Epithelial cell of proximal tubule (primary cell): Measurements from ENCODE around the gene C1orf50. TPM values are rescaled to one million over a fixed set of nuclear protein-coding genes. Genes with fewer than 3 reads are reported as not detected.

Experiments
- DNase-seq: peaks from one replicate; pipeline ENCODE4 v3.0.0-alpha.2; 2011; ENCODE audit warnings: low read depth
- H3K4me3 ChIP-seq: 2 replicates; pipeline ENCODE4 v1.5.1; 2011; ENCODE audit warnings: low read depth, mild to moderate bottlenecking, low read length
- CTCF ChIP-seq: conservative IDR thresholded peaks from 2 replicates; pipeline ENCODE4 v1.5.1; 2012; ENCODE audit warnings: low read depth, mild to moderate bottlenecking, low read length
- total RNA-seq: library from RNA; depleted of rRNA; stranded (reverse); fragments of >200 nt; gene quantifications from 2 replicates; pipeline ENCODE4 v1.2.3, GENCODE V29; 2015

Gene C1orf50
- total RNA-seq, 1 donor from 2014 or later, result 7.8 TPM

- no peak overlapping the region for H3K4me3 ChIP-seq
- no peak for TF ChIP-seq CTCF
- no peak for DNase-seq
Observed at GRCh38 chr1:42752284-42752683, 14.8 kb upstream of the C1orf50 start.

- no peak overlapping the region for H3K4me3 ChIP-seq
- DNase-seq, result no peak
- TF ChIP-seq CTCF, result no peak
Observed at GRCh38 chr1:42753070-42753469, 14.0 kb upstream of the C1orf50 start.

DNA sequence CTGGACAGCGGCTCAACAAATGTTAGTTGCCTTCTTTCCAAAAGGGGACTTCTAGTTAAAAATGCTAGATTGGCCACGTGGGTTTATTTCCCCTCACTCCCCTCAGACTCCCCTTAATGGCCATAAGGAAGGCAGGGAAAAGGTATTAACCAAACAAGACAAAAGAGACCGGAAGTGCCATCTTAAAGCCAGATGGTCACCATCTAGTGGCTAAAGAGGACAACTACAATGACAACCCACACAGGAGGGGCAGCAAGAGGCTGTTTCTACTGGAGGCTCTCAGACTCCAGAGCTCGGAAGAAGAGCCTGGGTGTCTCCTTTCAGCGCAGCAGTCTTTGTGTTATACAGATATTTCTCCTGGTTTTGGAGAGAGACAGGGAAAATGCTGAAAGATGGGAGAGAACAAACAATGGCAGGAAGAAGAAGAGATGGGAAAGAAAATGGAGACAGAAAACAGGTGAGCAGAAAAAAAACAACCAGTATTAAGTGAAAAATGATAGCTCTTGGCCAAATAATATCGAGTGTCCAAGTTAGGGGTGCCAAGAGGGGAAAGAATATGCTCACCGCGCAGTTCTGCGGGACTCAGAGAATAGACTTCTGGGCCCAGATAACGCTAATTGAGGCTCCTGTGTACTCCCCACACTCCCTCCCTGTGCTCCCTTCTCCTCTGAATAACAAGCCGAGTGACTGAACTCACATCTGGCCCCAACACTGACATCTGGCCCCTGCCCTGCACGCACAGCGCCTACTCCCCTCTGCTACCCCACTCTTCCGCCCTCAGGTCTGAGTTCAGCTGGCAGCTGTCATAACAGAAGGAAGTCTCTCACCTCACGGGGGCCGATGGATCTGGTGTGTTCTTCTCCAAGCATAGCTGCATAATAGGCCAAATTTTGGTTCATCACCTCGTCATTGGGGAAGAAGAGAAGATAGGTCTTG, 9.8 kb upstream of the C1orf50 start:
- TF ChIP-seq CTCF, result peak; percentile 80
- DNase-seq, result no peak
- H3K4me3 ChIP-seq, result no peak overlapping the region

- H3K4me3 ChIP-seq, result no peak overlapping the region
- no peak for TF ChIP-seq CTCF
- no peak for DNase-seq
Observed at GRCh38 chr1:42757892-42758275, 9.2 kb upstream of the C1orf50 start.

GRCh38 chr1:42758641-42759040, 8.4 kb upstream of the C1orf50 start:
- no peak for TF ChIP-seq CTCF
- no peak overlapping the region for H3K4me3 ChIP-seq
- DNase-seq, result no peak

- TF ChIP-seq CTCF, result no peak
- no peak overlapping the region for H3K4me3 ChIP-seq
- no peak for DNase-seq
Observed at GRCh38 chr1:42759114-42759513, 7.9 kb upstream of the C1orf50 start.

DNA sequence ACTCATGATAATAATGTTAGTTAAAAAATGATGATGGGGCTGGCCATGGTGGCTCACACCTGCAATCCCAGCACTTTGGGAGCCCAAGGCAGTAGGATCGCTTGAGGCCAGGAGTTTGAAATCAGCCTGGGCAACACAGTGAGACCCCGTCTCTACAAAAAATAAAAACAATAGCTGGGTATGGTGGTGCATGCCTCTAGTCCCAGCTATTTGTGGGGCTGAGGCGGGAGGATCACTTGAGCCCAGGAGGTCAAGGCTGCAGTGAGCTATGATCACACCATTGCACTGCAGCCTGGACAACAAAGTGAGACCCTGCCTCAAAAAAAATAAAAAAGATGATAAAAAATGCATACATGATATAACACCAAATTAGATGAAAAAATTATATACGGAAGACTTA, 5.5 kb upstream of the C1orf50 start:
- no peak for TF ChIP-seq CTCF
- DNase-seq, result no peak
- H3K4me3 ChIP-seq, result no peak overlapping the region
